Measurements from ENCODE around the gene MBOAT1.

MBOAT1 gene

DNA sequence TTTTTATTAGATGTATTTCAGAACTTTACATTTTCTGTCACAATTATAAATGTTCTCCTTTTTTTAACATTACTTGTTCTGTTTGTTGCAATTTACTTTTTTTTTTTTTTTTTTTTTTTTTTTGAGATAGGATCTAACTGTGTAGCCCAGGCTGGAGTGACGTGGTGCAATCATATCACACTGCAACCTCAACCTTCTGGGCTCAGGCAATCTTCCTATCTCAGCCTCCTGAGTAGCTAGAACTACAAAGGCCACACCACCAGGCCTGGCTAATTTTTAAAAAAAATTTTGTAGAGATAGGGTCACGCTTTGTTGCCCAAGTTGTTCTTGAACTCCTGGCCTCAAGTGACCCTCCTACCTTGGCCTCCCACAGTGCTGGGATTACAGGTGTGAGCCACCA, 15.1 kb upstream of the MBOAT1 start:
- TF ChIP-seq TAF1 (IDR thresholded peaks at IDR 0.05; ENCODE audit: low read depth) (no peak), TEAD4 (IDR thresholded peaks at IDR 0.05) (no peak), NFIC (IDR thresholded peaks at IDR 0.05) (no peak)

DNA sequence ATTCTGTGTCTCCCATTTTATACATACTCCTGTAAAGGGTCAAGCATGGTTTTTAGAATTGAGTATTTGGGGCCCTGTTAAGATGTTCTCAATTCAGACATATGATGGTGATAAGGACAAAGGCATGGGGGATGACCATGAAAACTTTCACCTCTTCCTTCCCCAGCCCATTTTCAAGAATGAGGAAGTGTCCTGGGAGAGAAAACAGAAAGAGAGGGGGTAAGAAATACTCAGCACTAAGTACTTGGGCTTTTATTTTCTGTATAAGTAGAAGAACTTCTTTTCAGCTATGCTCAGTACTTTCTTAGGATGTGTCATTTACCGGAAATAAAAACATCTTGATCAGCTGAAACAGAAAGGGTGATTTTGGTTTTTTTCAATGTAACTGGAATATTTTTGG, 10.9 kb upstream of the MBOAT1 start:
- no peak for TF ChIP-seq TEAD4 (IDR thresholded peaks at IDR 0.05)
- TF ChIP-seq FOXM1 (IDR thresholded peaks at IDR 0.05; ENCODE audit: borderline replicate concordance, low read depth), result no peak
- TF ChIP-seq, protein P1, sequence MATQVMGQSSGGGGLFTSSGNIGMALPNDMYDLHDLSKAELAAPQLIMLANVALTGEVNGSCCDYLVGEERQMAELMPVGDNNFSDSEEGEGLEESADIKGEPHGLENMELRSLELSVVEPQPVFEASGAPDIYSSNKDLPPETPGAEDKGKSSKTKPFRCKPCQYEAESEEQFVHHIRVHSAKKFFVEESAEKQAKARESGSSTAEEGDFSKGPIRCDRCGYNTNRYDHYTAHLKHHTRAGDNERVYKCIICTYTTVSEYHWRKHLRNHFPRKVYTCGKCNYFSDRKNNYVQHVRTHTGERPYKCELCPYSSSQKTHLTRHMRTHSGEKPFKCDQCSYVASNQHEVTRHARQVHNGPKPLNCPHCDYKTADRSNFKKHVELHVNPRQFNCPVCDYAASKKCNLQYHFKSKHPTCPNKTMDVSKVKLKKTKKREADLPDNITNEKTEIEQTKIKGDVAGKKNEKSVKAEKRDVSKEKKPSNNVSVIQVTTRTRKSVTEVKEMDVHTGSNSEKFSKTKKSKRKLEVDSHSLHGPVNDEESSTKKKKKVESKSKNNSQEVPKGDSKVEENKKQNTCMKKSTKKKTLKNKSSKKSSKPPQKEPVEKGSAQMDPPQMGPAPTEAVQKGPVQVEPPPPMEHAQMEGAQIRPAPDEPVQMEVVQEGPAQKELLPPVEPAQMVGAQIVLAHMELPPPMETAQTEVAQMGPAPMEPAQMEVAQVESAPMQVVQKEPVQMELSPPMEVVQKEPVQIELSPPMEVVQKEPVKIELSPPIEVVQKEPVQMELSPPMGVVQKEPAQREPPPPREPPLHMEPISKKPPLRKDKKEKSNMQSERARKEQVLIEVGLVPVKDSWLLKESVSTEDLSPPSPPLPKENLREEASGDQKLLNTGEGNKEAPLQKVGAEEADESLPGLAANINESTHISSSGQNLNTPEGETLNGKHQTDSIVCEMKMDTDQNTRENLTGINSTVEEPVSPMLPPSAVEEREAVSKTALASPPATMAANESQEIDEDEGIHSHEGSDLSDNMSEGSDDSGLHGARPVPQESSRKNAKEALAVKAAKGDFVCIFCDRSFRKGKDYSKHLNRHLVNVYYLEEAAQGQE (IDR thresholded peaks at IDR 0.05; ENCODE audit: low read depth), result no peak
- TF ChIP-seq TCF12 (IDR thresholded peaks at IDR 0.05; ENCODE audit: low read depth), result no peak
- TF ChIP-seq, protein P2, sequence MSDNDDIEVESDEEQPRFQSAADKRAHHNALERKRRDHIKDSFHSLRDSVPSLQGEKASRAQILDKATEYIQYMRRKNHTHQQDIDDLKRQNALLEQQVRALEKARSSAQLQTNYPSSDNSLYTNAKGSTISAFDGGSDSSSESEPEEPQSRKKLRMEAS (IDR thresholded peaks at IDR 0.05), result no peak
- no peak for TF ChIP-seq ZBTB7A (IDR thresholded peaks at IDR 0.05; ENCODE audit: low read depth)
- no peak for TF ChIP-seq YY1 (IDR thresholded peaks at IDR 0.05; ENCODE audit: low read depth)
- no peak for TF ChIP-seq CREB1 (IDR thresholded peaks at IDR 0.05; ENCODE audit: low read depth)
- no peak for TF ChIP-seq EGR1 (IDR thresholded peaks at IDR 0.05)
- no peak for TF ChIP-seq NFIC (IDR thresholded peaks at IDR 0.05)
- TF ChIP-seq EP300 (IDR thresholded peaks at IDR 0.05; ENCODE audit: borderline replicate concordance), result no peak
- no peak for TF ChIP-seq CEBPB (IDR thresholded peaks at IDR 0.05)
- TF ChIP-seq RAD21 (IDR thresholded peaks at IDR 0.05; ENCODE audit: low read depth), result no peak
- no peak for TF ChIP-seq TAF1 (IDR thresholded peaks at IDR 0.05; ENCODE audit: low read depth)

DNA sequence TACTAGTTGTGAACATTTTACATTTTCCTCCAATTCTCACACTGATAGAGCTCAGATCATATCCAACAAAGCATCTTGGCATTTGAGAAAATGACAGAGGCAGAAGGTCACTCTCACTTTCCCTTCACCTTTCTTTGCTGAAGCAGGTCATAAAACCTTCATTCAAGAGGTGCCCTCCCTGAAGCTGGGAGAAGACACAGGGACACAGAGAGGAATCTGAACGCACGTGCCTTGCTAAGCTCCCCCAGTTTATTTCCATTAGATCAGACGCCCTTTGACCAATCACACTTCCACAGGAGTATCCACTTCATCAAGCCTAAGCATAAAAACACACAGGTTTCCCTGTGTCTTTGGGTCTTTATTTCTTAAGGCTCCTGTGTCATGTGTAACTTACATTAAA, 9.2 kb upstream of the MBOAT1 start:
- TF ChIP-seq, protein P1 (IDR thresholded peaks at IDR 0.05; ENCODE audit: low read depth), result no peak
- no peak for TF ChIP-seq ZBTB7A (IDR thresholded peaks at IDR 0.05; ENCODE audit: low read depth)
- TF ChIP-seq TEAD4 (IDR thresholded peaks at IDR 0.05), result no peak
- no peak for TF ChIP-seq TCF12 (IDR thresholded peaks at IDR 0.05; ENCODE audit: low read depth)
- TF ChIP-seq, protein P3, sequence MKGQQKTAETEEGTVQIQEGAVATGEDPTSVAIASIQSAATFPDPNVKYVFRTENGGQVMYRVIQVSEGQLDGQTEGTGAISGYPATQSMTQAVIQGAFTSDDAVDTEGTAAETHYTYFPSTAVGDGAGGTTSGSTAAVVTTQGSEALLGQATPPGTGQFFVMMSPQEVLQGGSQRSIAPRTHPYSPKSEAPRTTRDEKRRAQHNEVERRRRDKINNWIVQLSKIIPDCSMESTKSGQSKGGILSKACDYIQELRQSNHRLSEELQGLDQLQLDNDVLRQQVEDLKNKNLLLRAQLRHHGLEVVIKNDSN (IDR thresholded peaks at IDR 0.05), result no peak
- TF ChIP-seq RAD21 (IDR thresholded peaks at IDR 0.05; ENCODE audit: low read depth), result no peak
- TF ChIP-seq YY1 (IDR thresholded peaks at IDR 0.05; ENCODE audit: low read depth), result no peak
- TF ChIP-seq EP300 (IDR thresholded peaks at IDR 0.05; ENCODE audit: borderline replicate concordance), result no peak
- no peak for TF ChIP-seq NFIC (IDR thresholded peaks at IDR 0.05)
- no peak for TF ChIP-seq TAF1 (IDR thresholded peaks at IDR 0.05; ENCODE audit: low read depth)
- no peak for TF ChIP-seq EGR1 (IDR thresholded peaks at IDR 0.05)
- no peak for TF ChIP-seq CREB1 (IDR thresholded peaks at IDR 0.05; ENCODE audit: low read depth)
- TF ChIP-seq, protein P2 (IDR thresholded peaks at IDR 0.05), result no peak

DNA sequence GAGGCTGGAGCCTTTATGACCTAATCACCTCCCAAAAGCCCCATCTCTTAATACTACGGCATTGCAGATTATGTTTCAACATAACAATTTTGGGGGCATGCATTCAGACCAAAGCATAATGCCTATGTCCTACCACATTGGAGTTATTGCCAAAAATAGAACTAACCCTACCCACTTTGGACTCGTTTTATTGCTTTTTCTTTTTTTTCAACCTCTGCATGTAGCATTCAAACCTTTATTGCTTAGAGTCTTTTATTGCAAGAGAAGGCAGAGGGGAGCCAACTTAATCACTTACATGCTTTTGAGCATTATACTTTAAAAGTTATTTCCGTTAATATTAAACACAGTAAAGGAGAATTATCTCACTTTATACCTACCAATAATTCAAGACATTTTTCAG, 8.1 kb upstream of the MBOAT1 start:
- TF ChIP-seq, protein P3 (IDR thresholded peaks at IDR 0.05), result no peak
- TF ChIP-seq YY1 (IDR thresholded peaks at IDR 0.05; ENCODE audit: low read depth) (no peak), CREB1 (IDR thresholded peaks at IDR 0.05; ENCODE audit: low read depth) (no peak), FOXM1 (IDR thresholded peaks at IDR 0.05; ENCODE audit: borderline replicate concordance, low read depth) (no peak), ZBTB7A (IDR thresholded peaks at IDR 0.05; ENCODE audit: low read depth) (no peak), EP300 (IDR thresholded peaks at IDR 0.05; ENCODE audit: borderline replicate concordance) (no peak), TAF1 (IDR thresholded peaks at IDR 0.05; ENCODE audit: low read depth) (no peak), CEBPB (IDR thresholded peaks at IDR 0.05) (no peak), RAD21 (IDR thresholded peaks at IDR 0.05; ENCODE audit: low read depth) (no peak), TCF12 (IDR thresholded peaks at IDR 0.05; ENCODE audit: low read depth) (no peak), EGR1 (IDR thresholded peaks at IDR 0.05) (no peak), NFIC (IDR thresholded peaks at IDR 0.05) (no peak), TEAD4 (IDR thresholded peaks at IDR 0.05) (no peak)
- TF ChIP-seq, protein P1 (IDR thresholded peaks at IDR 0.05; ENCODE audit: low read depth), result no peak
- TF ChIP-seq, protein P2 (IDR thresholded peaks at IDR 0.05), result no peak
